Peyer's patch (tissue), 4 donors: ENCODE measurements around the gene INSL3.

Experiments
- POLR2A ChIP-seq, 2 donors: fragments of 450-650 bp; IDR thresholded peaks; one replicate each; pipeline ENCODE4 v1.5.1; 2017; ENCODE audit warnings: antibody characterized with exemption in 2 of 2, mild to moderate bottlenecking in 2 of 2, moderate library complexity in 2 of 2
- TF ChIP-seq, protein P1 (sequence below), 6 experiments: fragments of 450-650 bp in 4 of 6; fragments of 200-600 bp in 2 of 6; sonication (generic) in 1 of 6; IDR thresholded peaks; one replicate each; pipeline ENCODE4 v1.5.1; 2017 to 2019; ENCODE audit warnings: antibody characterized with exemption in 6 of 6, mild to moderate bottlenecking in 3 of 6, moderate library complexity in 1 of 6

DNA sequence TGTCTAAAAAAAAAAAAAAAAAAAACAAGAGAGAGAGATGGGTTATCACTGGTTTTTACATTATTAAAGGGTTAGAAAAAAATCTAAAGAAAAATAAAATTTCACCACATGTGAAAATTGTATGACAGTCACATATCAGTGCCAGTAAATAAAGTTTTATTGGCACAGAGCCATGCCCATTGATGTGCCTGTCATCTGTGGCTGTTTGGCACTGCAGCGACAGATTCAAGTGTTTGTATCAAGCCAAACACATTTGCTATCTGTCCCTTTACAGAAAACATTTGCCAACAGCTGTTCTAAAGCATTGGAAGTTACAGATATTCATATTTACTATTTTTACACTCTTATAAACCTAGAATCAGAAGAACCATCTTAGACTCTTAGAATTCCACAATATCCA lies 53.8 kb downstream of the INSL3 start:
- TF ChIP-seq, protein P1, sequence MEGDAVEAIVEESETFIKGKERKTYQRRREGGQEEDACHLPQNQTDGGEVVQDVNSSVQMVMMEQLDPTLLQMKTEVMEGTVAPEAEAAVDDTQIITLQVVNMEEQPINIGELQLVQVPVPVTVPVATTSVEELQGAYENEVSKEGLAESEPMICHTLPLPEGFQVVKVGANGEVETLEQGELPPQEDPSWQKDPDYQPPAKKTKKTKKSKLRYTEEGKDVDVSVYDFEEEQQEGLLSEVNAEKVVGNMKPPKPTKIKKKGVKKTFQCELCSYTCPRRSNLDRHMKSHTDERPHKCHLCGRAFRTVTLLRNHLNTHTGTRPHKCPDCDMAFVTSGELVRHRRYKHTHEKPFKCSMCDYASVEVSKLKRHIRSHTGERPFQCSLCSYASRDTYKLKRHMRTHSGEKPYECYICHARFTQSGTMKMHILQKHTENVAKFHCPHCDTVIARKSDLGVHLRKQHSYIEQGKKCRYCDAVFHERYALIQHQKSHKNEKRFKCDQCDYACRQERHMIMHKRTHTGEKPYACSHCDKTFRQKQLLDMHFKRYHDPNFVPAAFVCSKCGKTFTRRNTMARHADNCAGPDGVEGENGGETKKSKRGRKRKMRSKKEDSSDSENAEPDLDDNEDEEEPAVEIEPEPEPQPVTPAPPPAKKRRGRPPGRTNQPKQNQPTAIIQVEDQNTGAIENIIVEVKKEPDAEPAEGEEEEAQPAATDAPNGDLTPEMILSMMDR (IDR thresholded peaks at IDR 0.05): no peak
- TF ChIP-seq POLR2A (IDR thresholded peaks at IDR 0.05): no peak
